HEK293 (cell line): ENCODE measurements around the gene ASXL2.

Source experiments
- CTCF ChIA-PET: fragments of 350-600 bp; formaldehyde crosslinking; extraction: SDS; loops from one replicate; lab custom pipeline; 2021; ENCODE audit warnings: antibody characterized with exemption; lab: Yijun Ruan, JAX
- POLR2A ChIA-PET: fragments of 300-600 bp; formaldehyde crosslinking; extraction: SDS; loops from one replicate; lab custom pipeline; 2020; ENCODE audit warnings: antibody characterized with exemption, inconsistent platforms; lab: Yijun Ruan, JAX
- H3K27ac ChIP-seq: fragments of 200-500 bp; sonication (Bioruptor generic); 2 replicates; pipeline ENCODE4 v1.5.1; 2014; ENCODE audit warnings: low read depth, low read length, control low read depth, inconsistent platforms; ENCODE audit errors: extremely low read depth
- H3K36me3 ChIP-seq, 2 experiments: fragments of 200-500 bp in 1 of 2; sonication (Bioruptor generic) in 1 of 2; 1 replicate in 1 of 2; 2 replicates in 1 of 2; pipeline ENCODE4 v1.5.1; 2014 to 2017; ENCODE audit warnings: inconsistent platforms in 2 of 2, low read length in 2 of 2; ENCODE audit not compliant: control insufficient read depth in 2 of 2, insufficient read depth in 1 of 2
- H3K4me1 ChIP-seq: fragments of 200-500 bp; sonication (Bioruptor generic); 2 replicates; pipeline ENCODE4 v1.5.1; 2014; ENCODE audit warnings: mild to moderate bottlenecking, low read length, inconsistent platforms; ENCODE audit not compliant: control insufficient read depth, insufficient read depth
- H3K4me3 ChIP-seq: 2 replicates; pipeline ENCODE4 v1.5.1; 2011; ENCODE audit warnings: low read depth, mild to moderate bottlenecking, control low read depth, low read length, moderate library complexity
- H3K9me3 ChIP-seq: fragments of 200-500 bp; sonication (Bioruptor generic); 2 replicates; pipeline ENCODE4 v1.5.1; 2014; ENCODE audit warnings: low read depth, low read length, inconsistent platforms; ENCODE audit not compliant: control insufficient read depth, insufficient read depth
- BCL11B ChIP-seq: fragments of 450-650 bp; formaldehyde crosslinking; IDR thresholded peaks from 2 replicates; pipeline ENCODE4 v1.5.1; 2016; ENCODE audit warnings: low read depth, missing biosample characterization, missing genetic modification characterization
- EGR2 ChIP-seq: fragments of 450-650 bp; formaldehyde crosslinking; IDR thresholded peaks from 2 replicates; pipeline ENCODE4 v1.5.1; 2016; ENCODE audit warnings: low read depth, missing biosample characterization, missing genetic modification characterization
- PATZ1 ChIP-seq: fragments of 450-650 bp; formaldehyde crosslinking; IDR thresholded peaks from 2 replicates; pipeline ENCODE4 v1.5.1; 2016; ENCODE audit warnings: missing biosample characterization, missing genetic modification characterization
- PRDM1 ChIP-seq: fragments of 450-650 bp; formaldehyde crosslinking; IDR thresholded peaks from 2 replicates; pipeline ENCODE4; 2016; ENCODE audit warnings: missing biosample characterization, missing genetic modification characterization
- PRDM2 ChIP-seq: fragments of 450-650 bp; formaldehyde crosslinking; IDR thresholded peaks from 2 replicates; pipeline ENCODE4 v1.5.1; 2016; ENCODE audit warnings: missing biosample characterization, missing genetic modification characterization, borderline replicate concordance
- SCRT1 ChIP-seq: fragments of 450-650 bp; formaldehyde crosslinking; IDR thresholded peaks from 2 replicates; pipeline ENCODE4 v1.5.1; 2016; ENCODE audit warnings: missing biosample characterization, missing genetic modification characterization, borderline replicate concordance
- TRIM28 ChIP-seq: IDR thresholded peaks from 2 replicates; pipeline ENCODE4 v1.6.1; 2011; ENCODE audit warnings: low read length, control low read depth, borderline replicate concordance
- ZBTB17 ChIP-seq: fragments of 450-650 bp; formaldehyde crosslinking; IDR thresholded peaks from 2 replicates; pipeline ENCODE4 v1.5.1; 2016; ENCODE audit warnings: missing biosample characterization, missing genetic modification characterization
- ZNF138 ChIP-seq: fragments of 450-650 bp; formaldehyde crosslinking; IDR thresholded peaks from 2 replicates; pipeline ENCODE4 v1.5.1; 2016; ENCODE audit warnings: missing biosample characterization, missing genetic modification characterization, borderline replicate concordance
- ZNF155 ChIP-seq: fragments of 450-650 bp; formaldehyde crosslinking; IDR thresholded peaks from 2 replicates; pipeline ENCODE4 v1.5.1; 2016; ENCODE audit warnings: missing biosample characterization, missing genetic modification characterization
- ZNF23 ChIP-seq: fragments of 450-650 bp; formaldehyde crosslinking; IDR thresholded peaks from 2 replicates; pipeline ENCODE4 v1.5.1; 2016; ENCODE audit warnings: missing biosample characterization, missing genetic modification characterization, borderline replicate concordance
- ZNF274 ChIP-seq, 2 experiments: fragments of 200-500 bp in 1 of 2; fragments of 450-650 bp in 1 of 2; sonication (Bioruptor generic) in 1 of 2; formaldehyde crosslinking in 1 of 2; IDR thresholded peaks; 2 replicates each; pipeline versions ENCODE4 v1.5.1 to v1.6.1; 2014 to 2016; ENCODE audit warnings: borderline replicate concordance in 1 of 2, inconsistent platforms in 1 of 2, low read length in 1 of 2, missing biosample characterization in 1 of 2, missing genetic modification characterization in 1 of 2
- ZNF280C ChIP-seq: fragments of 450-650 bp; formaldehyde crosslinking; IDR thresholded peaks from 2 replicates; pipeline ENCODE4 v1.5.1; 2016; ENCODE audit warnings: missing biosample characterization, missing genetic modification characterization
- ZNF548 ChIP-seq: fragments of 450-650 bp; formaldehyde crosslinking; IDR thresholded peaks from 2 replicates; pipeline ENCODE4 v1.5.1; 2016; ENCODE audit warnings: missing biosample characterization, missing genetic modification characterization
- ZNF558 ChIP-seq: fragments of 450-650 bp; formaldehyde crosslinking; IDR thresholded peaks from 2 replicates; pipeline ENCODE4 v1.5.1; 2016; ENCODE audit warnings: missing biosample characterization, missing genetic modification characterization
- ZNF571 ChIP-seq: fragments of 450-650 bp; formaldehyde crosslinking; IDR thresholded peaks from 2 replicates; pipeline ENCODE4 v1.5.0; 2017; ENCODE audit warnings: missing biosample characterization, missing genetic modification characterization
- ZNF677 ChIP-seq: fragments of 450-650 bp; IDR thresholded peaks from 2 replicates; pipeline ENCODE4 v1.5.0; 2018; ENCODE audit warnings: missing biosample characterization, mild to moderate bottlenecking, missing genetic modification characterization, moderate library complexity
- ZNF76 ChIP-seq: fragments of 450-650 bp; formaldehyde crosslinking; IDR thresholded peaks from 2 replicates; pipeline ENCODE4; 2016; ENCODE audit warnings: low read depth, missing biosample characterization, missing genetic modification characterization, borderline replicate concordance
- ZXDB ChIP-seq: fragments of 450-650 bp; formaldehyde crosslinking; IDR thresholded peaks from 2 replicates; pipeline ENCODE4 v1.5.1; 2016; ENCODE audit warnings: missing biosample characterization, missing genetic modification characterization
- TF ChIP-seq, protein P1 (sequence below): fragments of 450-650 bp; formaldehyde crosslinking; IDR thresholded peaks from 2 replicates; pipeline ENCODE4 v1.5.1; 2017; ENCODE audit warnings: missing biosample characterization, missing genetic modification characterization
- TF ChIP-seq, protein P2 (sequence below): fragments of 450-650 bp; formaldehyde crosslinking; IDR thresholded peaks from 2 replicates; pipeline ENCODE4 v1.5.1; 2016; ENCODE audit warnings: missing biosample characterization, missing genetic modification characterization

The ASXL2 gene

DNA sequence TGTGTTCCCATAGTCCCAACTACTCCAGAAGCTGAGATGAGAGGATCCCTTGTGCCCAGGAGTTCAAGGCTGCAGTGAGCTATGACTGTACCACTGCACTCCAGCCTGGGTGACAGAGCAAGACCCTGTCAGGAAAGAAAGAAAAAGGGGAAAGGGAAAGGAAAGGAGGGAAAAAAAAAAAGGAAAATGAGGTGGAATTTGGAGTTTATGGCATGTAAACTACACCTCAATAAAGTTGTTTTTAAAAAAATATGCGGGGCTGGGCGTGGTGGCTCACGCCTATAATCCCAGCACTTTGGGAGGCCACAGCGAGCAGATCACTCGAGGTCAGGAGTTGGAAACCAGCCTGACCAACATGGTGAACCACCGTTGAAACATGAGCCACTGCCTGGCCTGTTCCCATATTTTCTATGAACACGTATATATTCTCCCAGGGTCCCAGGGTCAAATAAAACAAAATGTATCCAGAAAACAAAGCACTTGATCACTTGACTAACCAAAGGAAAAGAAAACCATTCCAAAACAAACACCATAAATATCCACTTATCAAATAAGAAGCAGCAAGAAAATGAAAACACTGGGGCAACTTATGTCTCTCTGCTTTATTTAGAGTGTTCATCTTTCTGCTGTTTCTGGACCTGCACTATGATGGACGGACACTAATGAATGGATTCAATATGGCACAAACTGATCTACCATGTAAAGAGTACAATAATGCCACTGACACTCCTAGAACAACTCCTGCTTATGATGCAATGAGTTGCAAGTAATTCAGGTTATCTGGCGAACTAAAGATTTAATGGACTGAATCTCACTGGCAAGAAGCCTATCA is 56.8 kb downstream of the ASXL2 start (continued):
- TF ChIP-seq, protein P1, sequence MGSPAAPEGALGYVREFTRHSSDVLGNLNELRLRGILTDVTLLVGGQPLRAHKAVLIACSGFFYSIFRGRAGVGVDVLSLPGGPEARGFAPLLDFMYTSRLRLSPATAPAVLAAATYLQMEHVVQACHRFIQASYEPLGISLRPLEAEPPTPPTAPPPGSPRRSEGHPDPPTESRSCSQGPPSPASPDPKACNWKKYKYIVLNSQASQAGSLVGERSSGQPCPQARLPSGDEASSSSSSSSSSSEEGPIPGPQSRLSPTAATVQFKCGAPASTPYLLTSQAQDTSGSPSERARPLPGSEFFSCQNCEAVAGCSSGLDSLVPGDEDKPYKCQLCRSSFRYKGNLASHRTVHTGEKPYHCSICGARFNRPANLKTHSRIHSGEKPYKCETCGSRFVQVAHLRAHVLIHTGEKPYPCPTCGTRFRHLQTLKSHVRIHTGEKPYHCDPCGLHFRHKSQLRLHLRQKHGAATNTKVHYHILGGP (tag by site-specific recombination), result peak; percentile 45
- TF ChIP-seq ZNF274 (IDR thresholded peaks at IDR 0.05; ENCODE audit: low read length), result no peak
- TF ChIP-seq ZNF274 (tag by site-specific recombination; IDR thresholded peaks at IDR 0.05; ENCODE audit: borderline replicate concordance), result no peak
- TF ChIP-seq ZNF76 (tag by site-specific recombination), result no peak
- TF ChIP-seq ZBTB17 (tag by site-specific recombination), result peak; percentile 62; the same call in 1 of the 2 replicates
- TF ChIP-seq PATZ1 (tag by site-specific recombination), result no peak
- TF ChIP-seq ZNF138 (tag by site-specific recombination), result no peak
- no peak for TF ChIP-seq ZNF155 (tag by site-specific recombination)
- no peak for TF ChIP-seq ZNF677 (tag by site-specific recombination)
- TF ChIP-seq PRDM2 (tag by site-specific recombination), result no peak
- TF ChIP-seq ZNF23, result no peak
- TF ChIP-seq ZXDB, result 0 out of 2 replicates have a peak, but pooled peaks have one; percentile 13
- no peak for TF ChIP-seq EGR2
- TF ChIP-seq ZNF548 (tag by site-specific recombination), result no peak
- TF ChIP-seq TRIM28, result no peak

DNA sequence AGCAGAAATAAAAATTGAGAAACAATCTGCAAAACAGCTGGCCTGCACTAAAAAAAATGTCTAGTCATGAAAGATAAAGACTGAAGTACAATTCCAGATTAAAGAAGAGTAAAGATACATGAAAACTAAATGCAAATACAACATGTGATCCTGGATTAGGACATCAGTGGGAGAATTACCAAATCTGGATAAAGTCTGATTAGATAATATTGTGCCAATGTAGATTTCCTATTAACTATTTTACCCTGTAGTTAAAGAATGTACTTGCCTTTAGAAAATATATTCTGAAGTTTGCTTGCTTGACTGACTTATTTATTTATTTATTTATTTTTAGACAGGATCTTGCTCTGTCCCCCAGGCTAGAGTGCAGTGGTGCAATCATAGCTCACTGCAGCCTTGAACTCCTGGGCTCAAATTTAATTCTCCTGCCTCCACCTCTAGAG is 58.7 kb downstream of the ASXL2 start:
- ChIA-PET POLR2A (no interaction called here), CTCF (no interaction called here)
- no peak overlapping the region for H3K4me3 ChIP-seq
- TF ChIP-seq BCL11B (no peak), SCRT1 (tag by site-specific recombination) (no peak), ZNF558 (tag by site-specific recombination) (no peak), ZNF280C (tag by site-specific recombination) (no peak), PRDM1 (tag by site-specific recombination) (no peak), ZNF571 (tag by site-specific recombination) (no peak)
- TF ChIP-seq, protein P2, sequence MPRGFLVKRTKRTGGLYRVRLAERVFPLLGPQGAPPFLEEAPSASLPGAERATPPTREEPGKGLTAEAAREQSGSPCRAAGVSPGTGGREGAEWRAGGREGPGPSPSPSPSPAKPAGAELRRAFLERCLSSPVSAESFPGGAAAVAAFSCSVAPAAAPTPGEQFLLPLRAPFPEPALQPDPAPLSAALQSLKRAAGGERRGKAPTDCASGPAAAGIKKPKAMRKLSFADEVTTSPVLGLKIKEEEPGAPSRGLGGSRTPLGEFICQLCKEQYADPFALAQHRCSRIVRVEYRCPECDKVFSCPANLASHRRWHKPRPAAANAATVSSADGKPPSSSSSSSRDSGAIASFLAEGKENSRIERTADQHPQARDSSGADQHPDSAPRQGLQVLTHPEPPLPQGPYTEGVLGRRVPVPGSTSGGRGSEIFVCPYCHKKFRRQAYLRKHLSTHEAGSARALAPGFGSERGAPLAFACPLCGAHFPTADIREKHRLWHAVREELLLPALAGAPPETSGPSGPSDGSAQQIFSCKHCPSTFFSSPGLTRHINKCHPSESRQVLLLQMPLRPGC (tag by site-specific recombination), result no peak

More for the DNA sequence above, 58.7 kb downstream of the ASXL2 start:
- H3K27ac ChIP-seq, result no peak overlapping the region
- H3K4me1 ChIP-seq, result peaks cover 4% of the 10 kb centered on the region; the same call in 1 of the 2 replicates
- no peaks in the 10 kb centered on the region for H3K36me3 ChIP-seq
- no peaks in the 10 kb centered on the region for H3K9me3 ChIP-seq
